Effector CD4-positive, alpha-beta T cell (primary cell): ENCODE data around the gene EOMES.
"Not testable (repeated sequence)": the region's sequence is repeated elsewhere in the genome, so short reads cannot be mapped to it uniquely, and the experiment has no call there.

ENCODE experiments used
- DNase-seq: peaks from one replicate; pipeline ENCODE4 v3.0.0-alpha.2; 2020
- total RNA-seq: gene quantifications from one replicate; lab custom pipeline; 2026; lab: John Stamatoyannopoulos, UW

Gene EOMES
- total RNA-seq = 6.0 reads per million, percentile 23 among the genes with 10 or more reads in this experiment

DNA sequence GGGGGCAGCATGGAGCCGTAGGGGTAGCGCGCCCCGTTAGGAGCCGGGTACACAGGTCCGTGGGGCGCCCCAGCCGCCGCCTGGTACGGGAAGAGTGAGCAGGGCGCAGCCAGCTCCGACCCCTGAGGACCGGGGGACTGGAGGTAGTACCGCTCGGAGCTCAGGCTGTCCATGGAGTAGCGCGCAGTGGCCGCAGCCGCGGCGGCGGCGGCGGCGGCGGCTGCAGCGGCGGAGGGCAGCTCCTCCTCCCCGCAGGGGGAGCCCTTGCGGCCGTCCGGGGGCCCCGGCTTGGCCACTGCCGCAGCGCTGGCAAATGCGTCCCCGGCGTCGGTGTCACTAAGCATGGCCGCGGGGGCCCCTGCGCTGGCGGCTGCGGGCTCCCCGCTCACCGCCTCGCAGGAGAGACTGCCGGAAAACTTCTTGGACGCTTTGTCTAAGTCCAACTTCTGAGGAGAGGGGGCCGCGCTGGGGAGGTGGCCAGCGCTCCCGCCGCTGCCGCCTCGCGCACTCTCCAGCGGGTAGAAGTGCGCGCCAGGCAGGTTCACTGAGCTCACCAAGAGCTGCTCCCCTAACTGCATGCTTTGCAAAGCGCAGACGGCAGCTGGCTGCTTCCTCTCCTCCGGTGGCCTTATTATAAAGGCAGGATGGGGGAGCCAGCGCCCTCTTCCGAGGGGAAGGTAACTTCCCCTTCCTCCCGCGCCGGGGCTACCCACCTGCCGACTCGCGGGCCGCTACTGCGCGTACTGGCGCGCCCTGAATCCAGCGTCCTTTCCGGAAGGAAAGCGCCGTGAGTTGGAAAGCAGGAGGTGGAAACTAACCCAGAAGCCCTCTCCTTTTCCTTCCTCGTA is at the start of gene EOMES:
TSS of gene EOMES (minus strand) at position 607 of the 848 bp plus-strand sequence. CDS start at position 578, 29 bp downstream.
- peak; percentile 62 for DNase-seq

DNA sequence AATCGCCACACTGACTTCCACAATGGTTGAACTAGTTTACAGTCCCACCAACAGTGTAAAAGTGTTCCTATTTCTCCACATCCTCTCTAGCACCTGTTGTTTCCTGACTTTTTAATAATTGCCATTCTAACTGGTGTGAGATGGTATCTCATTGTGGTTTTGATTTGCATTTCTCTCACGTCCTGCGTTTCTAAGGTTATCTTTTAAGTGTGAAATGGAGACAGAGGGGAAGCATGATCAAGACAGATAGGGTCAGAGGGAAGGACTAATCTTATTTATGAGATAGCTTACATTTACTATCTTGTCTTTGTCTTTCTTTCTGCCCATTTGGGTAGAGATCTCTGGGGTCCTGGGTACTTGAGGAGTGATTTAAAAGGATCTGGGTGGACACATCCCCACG is 48.3 kb upstream of the EOMES start:
- not testable (repeated sequence) for DNase-seq

DNA sequence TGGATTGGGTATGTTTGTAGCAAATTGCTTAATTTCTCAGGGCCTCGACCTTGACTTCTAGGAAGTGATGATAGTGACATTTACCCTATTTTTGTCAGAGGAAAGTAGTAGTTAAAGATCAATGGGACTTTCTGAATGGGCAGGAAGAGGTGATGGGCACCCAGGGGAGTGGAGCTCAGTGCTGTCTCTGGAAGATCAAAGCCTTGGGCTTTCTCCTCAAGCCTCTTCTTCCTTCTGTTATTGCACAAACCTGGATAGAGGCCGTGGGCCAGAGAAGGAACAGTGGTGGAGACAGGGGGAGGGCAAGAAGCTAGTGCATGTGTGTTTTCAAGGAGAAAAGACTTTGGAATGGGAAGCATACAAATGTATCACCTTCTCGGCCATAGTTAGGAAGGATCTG is 44.9 kb upstream of the EOMES start:
- no peak for DNase-seq

DNA sequence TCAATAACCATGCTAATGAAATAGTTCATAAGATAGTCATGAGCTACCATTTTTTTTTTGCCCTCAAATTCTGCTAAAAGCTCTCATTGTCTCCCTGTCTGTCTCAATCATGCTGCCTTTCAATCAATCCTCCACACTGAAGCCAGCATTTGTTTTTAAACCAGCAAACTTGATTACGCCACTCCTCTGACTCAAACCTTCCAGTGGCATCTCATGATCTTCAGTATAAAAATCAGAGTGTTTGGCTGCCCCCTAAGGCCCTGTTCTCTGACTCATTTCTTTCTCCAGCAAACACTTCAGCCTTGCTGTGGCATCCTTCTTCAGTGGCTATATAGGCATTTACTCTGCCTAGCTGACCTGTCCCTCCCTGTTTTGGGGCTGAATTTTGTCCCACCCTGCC is 36.0 kb upstream of the EOMES start:
- no peak for DNase-seq

DNA sequence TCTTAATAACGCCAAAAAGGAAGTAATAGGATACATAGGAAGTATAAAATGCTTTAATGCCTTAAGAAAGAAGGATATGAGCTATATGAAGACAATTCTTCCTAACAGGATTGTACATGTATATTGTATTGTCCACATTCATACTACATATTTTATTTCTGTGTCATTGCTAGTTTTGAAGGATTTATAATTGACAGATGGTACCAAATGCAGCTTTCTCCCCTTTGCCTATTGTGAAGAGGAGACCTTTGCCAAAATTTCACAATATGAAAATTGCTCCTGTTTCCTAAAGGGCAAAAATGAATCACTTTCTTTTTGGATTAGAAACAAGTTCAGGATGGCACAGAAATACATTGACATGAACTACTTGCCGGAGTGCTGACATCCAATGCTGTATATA is 34.8 kb upstream of the EOMES start:
- no peak for DNase-seq

DNA sequence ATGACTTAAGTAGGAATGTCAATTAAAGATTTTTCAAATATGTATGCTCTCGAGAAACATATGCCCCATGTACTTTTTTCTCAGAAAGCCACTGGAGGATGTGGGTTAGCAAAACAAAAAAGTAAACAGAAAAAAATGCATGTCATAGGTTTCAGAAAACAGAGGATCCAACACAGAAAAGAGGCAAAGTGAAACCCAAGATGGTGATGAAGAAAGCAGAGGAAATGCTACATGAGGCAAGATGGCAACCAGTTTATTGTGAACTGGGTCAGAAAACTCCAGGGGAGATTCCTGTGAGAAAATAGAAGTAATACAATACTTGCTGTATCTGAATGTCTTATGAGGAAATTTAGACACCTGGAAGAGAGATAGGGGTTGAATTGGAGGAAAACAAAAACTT is 30.8 kb upstream of the EOMES start:
- DNase-seq = no peak

DNA sequence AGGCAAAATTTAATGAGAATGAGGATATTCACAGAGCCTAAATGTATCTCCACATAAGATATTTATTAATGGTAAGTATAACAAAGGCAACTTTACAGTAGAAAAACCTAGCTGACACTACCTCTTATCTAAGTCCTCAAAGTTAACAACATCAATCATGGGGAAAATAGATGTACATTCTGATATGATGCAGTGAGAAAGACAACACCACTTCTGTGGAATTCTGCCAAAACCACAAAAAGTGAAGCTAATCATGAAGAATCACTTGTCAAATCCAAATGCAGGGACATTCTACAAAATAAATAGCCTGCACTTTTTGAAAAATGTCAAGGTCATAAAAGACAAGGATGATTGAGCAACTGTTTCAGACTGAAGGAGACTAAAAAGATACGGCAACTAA is 27.5 kb upstream of the EOMES start:
- no peak for DNase-seq

DNA sequence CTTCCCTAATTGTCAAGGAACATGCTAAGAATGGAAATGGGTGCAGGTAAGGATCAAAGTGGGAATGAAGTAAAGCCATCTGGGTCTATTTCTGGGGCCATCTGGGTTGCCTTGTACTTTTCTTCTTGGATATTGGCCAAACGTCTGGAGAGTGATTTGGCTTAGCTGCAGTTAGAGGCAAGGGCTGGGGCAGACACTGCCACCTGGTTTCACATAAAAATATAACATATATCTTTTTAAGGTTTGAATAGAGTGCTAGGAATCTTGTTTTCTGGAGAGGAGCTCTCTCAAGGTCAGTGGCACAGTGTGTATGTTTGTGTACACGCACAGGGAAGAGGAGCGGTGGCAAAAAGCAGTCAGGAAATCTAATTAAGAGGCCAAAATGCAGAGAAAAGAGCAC is 24.7 kb upstream of the EOMES start:
- DNase-seq = no peak

DNA sequence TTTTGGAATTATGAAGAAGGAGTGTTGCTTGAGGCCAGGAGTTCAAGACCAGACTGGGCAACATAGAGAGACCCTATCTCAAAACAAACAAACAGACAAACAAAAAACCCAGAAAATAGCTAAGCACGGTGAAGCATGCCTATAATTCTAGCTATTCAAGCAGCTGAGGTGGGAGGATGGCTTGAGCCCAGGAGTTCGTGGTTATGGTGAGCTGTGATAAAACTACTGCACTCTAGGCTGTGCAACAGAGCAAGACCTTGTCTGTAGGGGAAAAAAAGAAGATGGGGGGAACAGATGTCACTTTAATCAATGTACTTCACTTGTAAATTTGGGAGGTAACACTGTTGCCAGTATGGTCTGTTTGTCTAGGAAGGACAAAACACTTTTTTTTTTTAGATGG is 18.7 kb upstream of the EOMES start:
- DNase-seq = no peak

DNA sequence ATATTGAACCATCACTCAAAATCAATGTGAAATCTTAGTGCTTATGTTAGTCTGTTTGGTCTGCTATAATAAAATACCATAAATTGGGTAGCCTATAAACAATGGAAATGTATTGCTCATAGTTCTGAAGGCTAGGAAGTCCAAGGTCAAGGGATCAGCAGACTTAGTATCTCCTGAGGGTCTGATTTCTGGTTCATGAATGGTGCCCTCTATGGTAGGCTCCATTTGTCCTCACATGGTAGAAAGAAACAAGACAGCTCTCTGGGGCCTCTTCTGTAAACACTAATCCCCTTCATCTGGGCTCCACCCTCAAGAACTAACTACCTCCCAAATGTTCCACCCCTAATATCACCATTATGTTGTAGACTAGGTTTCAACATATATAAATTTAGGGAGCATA is 15.0 kb upstream of the EOMES start:
- no peak for DNase-seq

DNA sequence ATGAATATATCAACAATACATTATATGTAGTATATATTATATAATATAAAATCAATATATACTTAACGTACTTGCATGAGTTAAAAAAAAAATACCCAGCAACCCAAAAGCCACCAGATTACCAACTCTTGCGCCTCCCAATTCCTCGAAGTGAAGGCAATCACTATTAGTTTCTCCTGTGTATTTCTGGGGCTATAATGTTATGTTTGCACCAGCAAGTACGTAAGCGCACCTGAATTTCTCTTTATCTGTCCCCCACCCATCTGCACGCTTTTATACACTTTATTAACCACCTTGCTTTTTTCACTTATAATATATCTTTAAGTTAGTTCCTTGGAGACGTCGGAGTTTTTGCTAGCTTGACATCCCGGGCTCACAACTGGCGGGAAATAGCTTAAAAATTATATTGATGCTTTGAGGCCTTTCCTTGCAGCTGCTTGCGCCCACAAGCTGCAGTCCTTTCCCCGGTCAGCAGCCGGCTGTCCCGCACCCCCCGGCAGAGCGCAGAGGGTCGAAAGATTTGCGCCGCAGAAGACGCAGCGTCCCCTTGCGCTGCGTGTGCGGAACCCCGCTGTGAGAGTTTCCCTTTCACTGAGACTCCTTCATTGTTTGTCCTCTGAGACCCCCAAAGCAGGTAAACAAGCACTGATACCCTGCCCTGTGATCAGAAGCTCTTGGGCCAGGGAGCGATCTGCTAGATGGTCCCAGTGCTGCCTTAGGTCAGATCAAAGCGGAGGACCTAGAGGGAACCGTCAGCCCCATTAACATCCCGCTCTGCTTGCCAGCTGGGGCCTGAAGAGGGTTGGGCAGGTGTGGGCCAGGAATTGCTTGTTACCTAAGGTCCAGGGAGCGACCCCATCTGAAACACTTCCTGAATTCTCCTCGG is 8.9 kb upstream of the EOMES start:
- no peak for DNase-seq

DNA sequence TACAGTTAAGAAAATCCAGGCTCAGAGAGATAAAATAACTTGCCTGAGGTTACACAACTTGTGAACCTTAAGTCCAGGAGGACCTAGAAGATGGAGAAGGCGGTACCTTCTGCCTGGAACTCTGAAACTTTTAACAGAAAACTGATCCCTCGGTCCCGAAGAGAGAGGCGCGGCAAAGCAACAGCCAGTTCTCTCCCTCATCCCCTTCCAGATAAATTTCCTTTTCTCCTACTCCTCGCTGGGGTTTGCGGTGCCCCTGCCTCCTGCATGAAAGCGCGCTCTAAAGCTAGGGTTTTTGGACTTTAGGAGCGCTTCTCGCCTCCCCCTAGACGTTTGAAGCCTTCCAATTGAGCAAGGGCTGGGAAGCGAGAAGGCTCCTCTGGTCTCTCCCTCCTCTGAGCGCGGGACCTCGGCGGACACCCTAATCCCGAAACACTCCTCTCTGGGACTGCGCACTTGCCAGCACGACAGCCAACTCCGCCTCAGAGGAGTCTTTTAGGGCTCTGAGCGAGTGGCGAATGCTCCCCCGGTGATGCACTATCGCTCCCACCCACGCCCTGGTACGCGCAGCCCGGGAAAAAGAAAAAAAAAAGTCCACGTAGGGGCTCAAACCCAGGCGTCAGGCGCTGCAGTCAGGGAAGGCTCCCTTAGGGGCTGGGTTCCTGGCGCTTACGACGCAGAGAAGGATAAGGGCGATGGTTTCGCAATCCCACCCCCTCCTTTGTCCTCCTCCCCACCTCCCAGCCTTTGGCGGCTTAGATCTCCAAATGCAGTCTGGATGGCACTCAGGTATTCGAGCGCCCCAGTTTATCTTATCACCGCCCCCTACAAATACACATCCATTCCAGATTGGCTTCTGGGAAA is 7.9 kb upstream of the EOMES start:
- no peak for DNase-seq

DNA sequence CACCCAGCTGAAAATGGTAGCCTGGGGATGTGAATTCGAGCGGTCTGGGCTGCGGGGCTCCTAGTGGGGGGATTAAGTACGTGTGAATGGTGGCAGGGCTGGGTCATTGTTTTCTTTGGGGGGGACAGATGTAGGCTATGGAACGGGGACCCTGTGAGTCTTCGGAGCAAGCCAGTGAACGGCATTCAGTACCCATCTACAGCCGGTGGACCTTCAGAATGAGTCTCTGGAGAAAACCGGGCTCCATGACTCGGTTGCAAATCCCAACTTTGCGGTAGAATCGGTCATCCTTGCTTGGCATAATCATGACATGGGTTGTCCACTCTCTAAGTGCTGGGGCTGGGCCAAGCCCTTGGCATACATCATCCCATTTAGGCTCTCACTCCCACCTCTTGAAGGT is 7.2 kb upstream of the EOMES start:
- DNase-seq = no peak

DNA sequence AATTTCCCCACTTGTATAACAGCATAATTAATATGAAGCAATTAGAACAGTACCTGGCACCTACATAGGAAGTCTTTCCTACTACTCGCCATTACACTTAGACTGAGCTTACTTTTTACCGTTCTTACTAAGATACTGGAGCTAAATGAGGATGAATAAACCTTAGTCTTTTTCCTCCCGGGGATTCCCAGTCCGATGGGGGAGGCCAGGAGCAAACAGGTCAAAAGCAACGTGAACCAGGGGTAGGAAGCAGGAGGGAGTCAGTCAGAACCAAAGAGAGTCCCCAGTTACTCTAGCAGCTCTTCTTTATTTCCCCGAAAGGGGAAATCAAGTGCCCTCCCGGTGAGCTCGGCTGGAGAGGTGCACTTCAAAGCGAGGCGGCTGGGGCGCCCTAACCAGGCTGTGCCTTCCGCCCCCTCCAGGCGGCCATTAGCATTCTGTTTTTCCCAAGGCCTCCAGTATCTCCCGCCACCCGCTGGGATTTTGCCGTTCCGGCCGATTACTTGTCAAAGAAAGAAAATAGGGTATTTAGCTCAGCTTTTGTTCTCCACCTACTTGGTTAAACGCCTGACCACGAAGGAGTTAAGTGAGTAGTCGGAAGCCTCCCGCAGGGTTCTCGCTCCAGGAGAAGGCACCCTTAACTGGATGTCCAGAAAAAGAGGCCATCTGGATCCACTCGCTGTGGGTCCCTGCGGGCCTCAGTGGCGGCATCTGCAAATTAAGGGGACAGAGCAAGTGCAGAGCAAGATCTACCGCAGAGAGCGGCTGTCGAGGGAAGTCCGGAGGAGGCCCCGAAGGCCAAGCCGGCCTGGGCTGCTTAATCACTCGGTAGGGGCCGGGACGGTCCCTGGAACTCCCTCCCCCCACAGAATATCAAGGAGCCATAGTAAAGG is 6.3 kb upstream of the EOMES start:
- DNase-seq = no peak

DNA sequence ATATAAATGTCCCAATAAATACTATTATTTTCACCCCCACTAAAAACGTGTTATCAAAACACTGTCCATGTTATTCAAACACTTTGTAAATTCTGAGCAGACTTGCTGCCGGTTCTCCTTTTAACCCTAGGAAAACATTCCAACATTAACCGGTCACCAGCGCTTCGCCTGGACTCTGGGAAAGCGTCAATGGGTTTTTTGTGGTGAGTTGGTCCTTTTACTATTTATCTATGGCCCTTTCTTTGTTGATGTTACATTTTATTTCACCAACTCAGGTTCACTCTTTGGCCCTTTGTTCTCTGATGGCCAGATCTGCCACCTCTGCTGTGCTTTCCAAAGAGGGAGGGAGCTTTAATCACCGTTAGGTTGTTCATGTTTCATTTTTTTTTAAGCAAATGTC is 4.1 kb upstream of the EOMES start:
- no peak for DNase-seq

DNA sequence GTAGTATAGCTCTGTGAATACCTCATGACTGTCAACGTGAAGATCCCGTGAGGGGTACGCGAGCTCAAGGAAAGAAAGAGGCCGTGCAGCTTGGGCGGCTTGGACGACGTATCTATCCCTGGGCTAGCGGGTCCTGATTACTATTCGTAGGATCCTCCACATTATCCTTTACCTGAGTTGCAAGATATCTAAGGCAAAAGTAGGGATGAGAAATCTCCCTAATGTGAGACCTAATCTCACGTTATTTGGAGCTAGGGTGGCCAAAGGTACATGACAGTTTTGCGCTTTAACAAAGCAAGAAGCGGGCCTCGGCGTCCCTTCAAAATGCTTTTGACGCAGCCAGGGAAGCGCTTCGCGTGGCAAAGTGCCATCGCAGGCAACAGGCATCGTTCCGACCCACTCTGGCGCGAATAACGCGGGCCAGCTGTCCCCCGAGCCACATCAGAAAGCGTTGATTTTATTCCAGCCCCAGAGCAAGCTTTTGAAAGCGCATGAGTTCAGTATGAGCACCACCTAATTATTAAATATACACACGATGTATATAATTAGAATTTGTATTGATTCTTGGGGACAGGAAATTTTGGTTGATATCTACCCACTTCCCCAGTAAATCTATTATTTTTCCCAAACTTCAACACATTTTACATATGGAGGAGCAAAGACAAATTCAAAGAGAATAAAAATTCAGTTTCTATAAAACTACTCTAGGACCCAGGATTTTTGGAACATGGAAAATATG is 2.5 kb upstream of the EOMES start:
- DNase-seq = no peak

DNA sequence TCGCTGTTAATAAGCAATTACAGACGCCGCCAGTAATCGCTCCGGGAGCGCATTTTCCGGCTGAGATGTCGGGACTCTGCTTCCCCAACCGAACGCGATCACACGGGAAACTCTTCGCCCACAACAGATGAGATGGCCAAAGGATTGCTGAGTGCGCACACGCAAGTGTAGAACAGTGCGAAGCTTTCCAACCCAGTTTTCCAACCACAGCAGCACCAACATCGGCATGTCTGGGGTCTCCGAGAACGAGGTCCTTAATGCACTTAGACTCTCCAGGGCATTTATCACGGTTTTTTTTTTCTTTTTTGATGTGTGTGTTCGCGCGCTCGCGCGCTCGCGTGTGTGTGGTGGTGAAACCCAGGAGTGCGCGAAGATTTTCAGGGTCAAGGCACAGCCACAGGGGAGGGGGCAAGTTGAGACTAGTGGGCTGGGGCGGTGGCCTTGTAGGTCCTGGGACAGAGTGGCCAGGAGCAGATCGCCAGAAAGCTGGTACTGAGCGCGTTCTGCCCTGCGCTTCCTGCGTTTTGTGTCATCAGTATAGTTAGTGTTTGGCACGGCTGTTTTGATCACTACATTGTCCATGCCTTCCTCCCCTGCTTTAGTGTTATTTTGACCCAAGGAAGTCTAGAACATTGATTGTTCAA is 1.8 kb upstream of the EOMES start:
- DNase-seq = no peak

DNA sequence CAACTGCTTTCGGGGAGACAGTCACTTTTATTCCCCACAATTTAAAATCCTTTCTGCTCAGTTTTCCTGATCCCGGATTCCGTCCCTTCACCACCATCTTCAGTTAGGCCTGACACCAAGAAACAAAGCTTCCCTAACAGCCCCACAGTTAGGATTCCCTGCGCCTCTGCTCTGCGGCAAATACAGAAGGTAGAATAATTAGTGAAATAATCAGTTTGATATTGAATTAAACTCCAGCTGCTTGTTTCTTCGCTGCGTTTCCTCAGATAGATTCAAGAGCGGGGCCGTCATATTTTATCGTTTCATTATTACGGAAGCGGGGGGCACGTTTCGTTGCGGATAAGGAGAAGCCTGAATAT is 1.3 kb upstream of the EOMES start:
- no peak for DNase-seq

DNA sequence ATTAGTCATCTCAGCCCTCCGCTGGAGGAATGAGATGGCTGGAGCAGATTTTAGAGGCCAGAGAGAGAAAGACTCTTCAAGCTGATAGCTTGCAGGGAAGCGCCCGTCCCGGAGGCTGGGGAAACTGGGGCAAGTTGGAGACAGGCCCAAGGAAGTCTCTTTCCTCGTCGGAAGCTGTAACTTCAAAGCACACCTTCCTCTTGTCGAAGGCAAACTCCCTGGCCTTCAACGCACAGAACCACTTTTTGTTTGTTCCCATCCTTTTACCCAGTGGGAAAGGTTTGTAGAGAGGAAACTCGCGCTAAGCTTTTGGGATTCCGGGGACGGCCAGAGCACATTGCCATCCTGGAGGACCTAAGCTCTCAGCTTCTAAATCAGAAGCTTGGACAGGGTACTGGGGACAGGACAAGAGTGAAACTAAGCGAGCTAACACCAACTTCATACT is 900 bp upstream of the EOMES start:
- DNase-seq = no peak

DNA sequence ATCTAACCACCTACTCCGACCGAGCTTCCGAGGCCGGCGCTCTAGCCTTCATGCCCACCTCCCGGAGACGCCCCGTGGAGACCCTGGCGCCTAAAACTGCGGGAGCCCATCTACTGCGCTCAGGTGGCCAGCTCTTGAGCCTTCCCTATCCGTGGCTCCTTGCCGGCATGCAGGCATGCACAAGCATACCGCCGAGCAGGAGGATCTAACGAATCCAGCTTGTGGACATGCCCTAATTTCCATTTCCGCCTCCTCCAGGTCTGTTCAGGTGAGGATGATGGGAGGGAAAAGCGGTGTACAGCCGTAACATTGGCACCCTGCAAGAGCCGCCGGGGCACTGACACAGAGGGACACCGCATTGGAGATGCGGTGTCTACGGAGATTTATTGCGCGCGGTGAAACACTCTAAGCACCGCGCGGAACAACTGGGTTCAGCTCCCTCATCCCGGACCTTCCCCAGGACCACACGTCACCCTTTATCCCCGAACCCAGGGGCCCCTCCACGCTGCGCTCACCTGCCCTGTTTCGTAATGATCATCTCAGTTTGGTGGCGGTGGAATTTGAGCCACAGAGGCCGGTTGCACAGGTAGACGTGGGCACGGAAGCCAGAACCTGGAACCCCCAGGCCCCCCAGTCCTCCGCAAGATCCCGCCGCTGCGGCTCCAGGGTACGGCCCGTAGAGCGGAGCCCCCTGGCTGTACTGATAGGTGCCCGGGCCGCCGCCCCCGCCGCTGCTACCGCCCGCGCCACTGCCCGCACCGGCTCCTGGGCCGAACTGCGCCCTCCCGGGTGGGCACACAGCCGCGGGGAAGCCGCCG is 1.0 kb downstream of the EOMES start:
- DNase-seq = no peak
